HepG2 (cell line): ENCODE measurements around the gene RREB1. TPM values are rescaled to one million over a fixed set of nuclear protein-coding genes. Genes with fewer than 3 reads are reported as not detected.

Experiments
- ATAC-seq: fragments of 200-7000 bp; cut with Tn5 transposase; 3 replicates; pipeline ENCODE4 v1.9.1; 2020; ENCODE audit warnings: mild to moderate bottlenecking, moderate library complexity
- BruUV-seq: library from RNA; stranded (reverse); fragments of 400-500 nt; replicated peaks from 2 replicates; lab custom pipeline; 2021; lab: Mats Ljungman, UMichigan
- CTCF ChIA-PET: fragments of 300-600 bp; formaldehyde crosslinking; extraction: SDS; loops from one replicate; lab custom pipeline; 2021; ENCODE audit warnings: low total read pairs, inconsistent platforms, low intra/inter-chr PET ratio; lab: Yijun Ruan, JAX
- POLR2A ChIA-PET: fragments of 350-600 bp; sonication (Branson Sonifier 250); formaldehyde crosslinking; loops from one replicate; lab custom pipeline; 2020; ENCODE audit warnings: antibody characterized with exemption, inconsistent platforms; lab: Yijun Ruan, JAX
- DNase-seq: peaks from one replicate; pipeline ENCODE4 v3.0.0-alpha.2; 2015; ENCODE audit warnings: low spot score
- FAIRE-seq: peaks from 3 replicates; lab custom pipeline; 2011; peaks lifted over from hg19 to GRCh38; lab: Jason Lieb, UNC
- H2AFZ ChIP-seq: one replicate; pipeline ENCODE4 v1.6.1; 2011; ENCODE audit warnings: low read length, inconsistent platforms
- H3K27ac ChIP-seq: fragments of 300-600 bp; 3 replicates; pipeline ENCODE4 v1.8.0; 2011; ENCODE audit warnings: mixed run types, mild to moderate bottlenecking, mixed read lengths, low read length, inconsistent platforms; ENCODE audit not compliant: insufficient read depth; ENCODE audit errors: extremely low read length
- H3K27me3 ChIP-seq, 2 experiments: fragments of 200-600 bp in 1 of 2; 2 replicates in 1 of 2; 3 replicates in 1 of 2; pipeline versions ENCODE4 v1.6.0 to v1.8.0; 2011; ENCODE audit warnings: low read length in 2 of 2, mild to moderate bottlenecking in 2 of 2, moderate library complexity in 2 of 2, inconsistent platforms in 1 of 2; ENCODE audit not compliant: insufficient read depth in 2 of 2, control insufficient read depth in 1 of 2
- H3K36me3 ChIP-seq, 2 experiments: fragments of 200-600 bp in 1 of 2; replicated peaks in 1 of 2; 2 replicates in 1 of 2; 3 replicates in 1 of 2; pipeline versions ENCODE4 v1.5.1 to v1.8.0; 2011; ENCODE audit warnings: low read length in 2 of 2, inconsistent platforms in 1 of 2; ENCODE audit not compliant: insufficient read depth in 2 of 2, control insufficient read depth in 1 of 2
- H3K4me1 ChIP-seq: 2 replicates; pipeline ENCODE4 v1.5.1; 2012; ENCODE audit warnings: low read length, inconsistent platforms; ENCODE audit not compliant: insufficient read depth
- H3K4me2 ChIP-seq: 2 replicates; pipeline ENCODE4 v1.6.0; 2011; ENCODE audit warnings: low read depth, low read length, inconsistent platforms
- H3K4me3 ChIP-seq, 3 experiments: fragments of 200-600 bp in 1 of 3; sonication (generic), shearing (Covaris generic) in 1 of 3; replicated peaks in 1 of 3; 2 replicates each; pipeline ENCODE4 v1.5.1; 2011 to 2016; ENCODE audit warnings: low read length in 3 of 3, inconsistent platforms in 2 of 3, low read depth in 2 of 3, mild to moderate bottlenecking in 2 of 3, control low read depth in 1 of 3, mixed read lengths in 1 of 3; ENCODE audit not compliant: insufficient read depth in 1 of 3
- H3K79me2 ChIP-seq: one replicate; pipeline ENCODE4 v1.6.1; 2011; ENCODE audit warnings: low read length, inconsistent platforms; ENCODE audit not compliant: insufficient read depth
- H3K9ac ChIP-seq: 2 replicates; pipeline ENCODE4 v1.6.0; 2011; ENCODE audit warnings: mild to moderate bottlenecking, low read depth, low read length, inconsistent platforms; ENCODE audit not compliant: insufficient read depth
- H3K9me3 ChIP-seq: 2 replicates; pipeline ENCODE4 v1.5.1; 2012; ENCODE audit warnings: mild to moderate bottlenecking, low read length
- H4K20me1 ChIP-seq: 2 replicates; pipeline ENCODE4 v1.6.0; 2011; ENCODE audit warnings: inconsistent platforms, mild to moderate bottlenecking, low read length, moderate library complexity; ENCODE audit not compliant: insufficient read depth
- ETV5 ChIP-seq: IDR thresholded peaks from 2 replicates; pipeline ENCODE4 v1.6.1; 2018; ENCODE audit warnings: missing biosample characterization, missing genetic modification reagents, inconsistent platforms, borderline replicate concordance
- KDM5B ChIP-seq: sonication (generic); formaldehyde crosslinking; IDR thresholded peaks from 2 replicates; pipeline ENCODE4 v1.4.0; 2020; ENCODE audit warnings: missing genetic modification reagents, mild to moderate bottlenecking, borderline replicate concordance
- KMT2A ChIP-seq: sonication (generic); formaldehyde crosslinking; IDR thresholded peaks from 2 replicates; pipeline ENCODE4 v1.4.0; 2020; ENCODE audit warnings: missing genetic modification reagents
- MXD4 ChIP-seq: IDR thresholded peaks from 2 replicates; pipeline ENCODE4 v1.6.1; 2016; ENCODE audit warnings: mild to moderate bottlenecking, missing biosample characterization, missing genetic modification reagents
- RBM22 ChIP-seq: fragments of 200-400 bp; formaldehyde crosslinking; optimal IDR thresholded peaks from 2 replicates; pipeline ENCODE3; 2017; ENCODE audit warnings: mild to moderate bottlenecking, low read length, moderate library complexity
- RFXAP ChIP-seq: sonication (generic); formaldehyde crosslinking; IDR thresholded peaks from 2 replicates; pipeline ENCODE4 v1.4.0; 2020; ENCODE audit warnings: missing genetic modification reagents, borderline replicate concordance
- SOX13 ChIP-seq, 3 experiments: fragments of 450-650 bp in 1 of 3; sonication (generic) in 1 of 3; formaldehyde crosslinking in 1 of 3; IDR thresholded peaks in 2 of 3; conservative IDR thresholded peaks in 1 of 3; 2 replicates each; pipeline versions ENCODE4 v1.5.0 to v1.6.1; 2016 to 2020; ENCODE audit warnings: antibody characterized with exemption in 1 of 3, mild to moderate bottlenecking in 1 of 3, missing compliant biosample characterization in 1 of 3, missing genetic modification reagents in 1 of 3, moderate library complexity in 1 of 3
- TEAD3 ChIP-seq: optimal IDR thresholded peaks from 2 replicates; pipeline ENCODE3; 2016; ENCODE audit warnings: borderline replicate concordance
- ZNF709 ChIP-seq: sonication (generic); formaldehyde crosslinking; IDR thresholded peaks from 2 replicates; pipeline ENCODE4 v1.5.0; 2020; ENCODE audit warnings: mild to moderate bottlenecking, missing genetic modification reagents
- ZNF781 ChIP-seq: sonication (generic); formaldehyde crosslinking; IDR thresholded peaks from 2 replicates; pipeline ENCODE4 v1.5.1; 2020; ENCODE audit warnings: borderline replicate concordance, mild to moderate bottlenecking, missing genetic modification reagents; ENCODE audit errors: not compliant biosample characterization
- ZNF782 ChIP-seq: sonication (generic); formaldehyde crosslinking; IDR thresholded peaks from 2 replicates; pipeline ENCODE4 v1.4.0; 2020; ENCODE audit warnings: missing genetic modification reagents, mild to moderate bottlenecking, borderline replicate concordance
- WGBS: methylation state at CpG from one replicate; pipeline ENCODE4 v1.1.6; 2017; ENCODE audit warnings: low lambda C conversion rate; 5-methylcytosine and 5-hydroxymethylcytosine counted together
- in situ Hi-C: cut with HindIII; loops from 2 replicates; pipeline ENCODE4 v1.10.0; 2017; ENCODE audit warnings: low pct_unique_long_range_greater_than_20kb; ENCODE audit not compliant: extremely low pct_ligation_motif_present
- intact Hi-C: fragments of 100-400 bp; cut with micrococcal nuclease; formaldehyde crosslinking; loops from one replicate; pipeline ENCODE4 v1.10.0; 2022; ENCODE audit not compliant: unreplicated experiment
- polyA plus RNA-seq, 8 experiments: library from polyadenylated mRNA; depleted of rRNA in 3 of 8; stranded (reverse) in 7 of 8; unstranded in 1 of 8; fragments of >200 nt; fragmentation: Illumina TruSeq in 4 of 8; extraction: Trizol in 4 of 8; gene quantifications; 2 replicates each; pipeline versions ENCODE4 v1.2.1 to v1.2.3, GENCODE V29; 2011 to 2016; ENCODE audit warnings: low read depth in 4 of 8, missing spikeins in 1 of 8, mixed read lengths in 1 of 8; ENCODE audit not compliant: insufficient read depth in 1 of 8
- total RNA-seq, 5 experiments: library from RNA; depleted of rRNA; stranded (reverse); fragments of >200 nt; fragmentation: Illumina TruSeq; extraction: Trizol; gene quantifications; 2 replicates each; pipeline ENCODE4 v1.2.3, GENCODE V29; 2016; ENCODE audit warnings: low read depth in 1 of 5
- TF ChIP-seq, protein P1 (sequence below): sonication (generic); formaldehyde crosslinking; IDR thresholded peaks from 2 replicates; pipeline ENCODE4 v1.4.0; 2020; ENCODE audit warnings: missing genetic modification reagents, mild to moderate bottlenecking, borderline replicate concordance
- TF ChIP-seq, protein P2 (sequence below): IDR thresholded peaks from 2 replicates; pipeline ENCODE4 v1.4.0; 2020; ENCODE audit warnings: mild to moderate bottlenecking, missing genetic modification reagents

The RREB1 gene
- total and polyA plus RNA-seq, 2 of the 13 experiments (the other 11 are each of a cell fraction or from before 2014, with no cell fraction given): 6.1 to 23.2 TPM

DNA sequence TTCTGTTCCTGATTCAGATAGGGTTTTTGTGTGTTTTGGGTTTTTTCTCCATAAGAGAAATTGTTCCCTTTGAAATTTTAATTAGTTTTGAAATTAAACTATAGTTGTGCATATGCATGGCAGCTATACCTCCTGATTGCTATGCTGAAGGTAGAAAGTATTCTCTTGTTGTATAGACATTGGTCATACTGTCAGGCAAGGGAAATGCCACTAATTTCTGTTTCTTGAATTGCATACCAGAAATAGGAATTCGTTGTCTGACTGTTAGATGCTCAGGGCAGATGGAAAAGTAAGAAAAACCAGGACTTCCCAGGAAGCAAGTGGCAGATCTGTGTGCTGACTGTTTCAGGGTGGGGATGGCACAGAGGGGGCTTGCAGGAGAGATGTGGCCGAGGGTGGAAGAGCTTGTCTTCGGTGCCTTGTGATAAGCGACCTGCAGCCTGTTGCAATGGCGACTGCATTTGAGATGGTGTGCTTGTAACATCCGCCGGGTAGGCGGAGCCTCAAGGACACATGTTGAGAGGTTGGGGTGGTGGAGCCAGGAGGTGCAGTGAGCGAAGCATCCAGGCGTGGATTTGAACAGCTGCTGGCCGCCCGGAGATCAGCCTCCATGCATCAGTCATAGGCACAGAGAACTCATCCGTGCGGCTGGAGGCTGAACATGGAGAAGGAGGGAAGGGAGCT lies 42.8 kb downstream of the RREB1 start (continued):
- TF ChIP-seq ZNF781 (CRISPR knock-in tag) (no peak), RFXAP (CRISPR knock-in tag) (no peak), MXD4 (CRISPR knock-in tag) (no peak), RBM22 (peak; percentile 58), KDM5B (CRISPR knock-in tag) (no peak)
- TF ChIP-seq, protein P1, sequence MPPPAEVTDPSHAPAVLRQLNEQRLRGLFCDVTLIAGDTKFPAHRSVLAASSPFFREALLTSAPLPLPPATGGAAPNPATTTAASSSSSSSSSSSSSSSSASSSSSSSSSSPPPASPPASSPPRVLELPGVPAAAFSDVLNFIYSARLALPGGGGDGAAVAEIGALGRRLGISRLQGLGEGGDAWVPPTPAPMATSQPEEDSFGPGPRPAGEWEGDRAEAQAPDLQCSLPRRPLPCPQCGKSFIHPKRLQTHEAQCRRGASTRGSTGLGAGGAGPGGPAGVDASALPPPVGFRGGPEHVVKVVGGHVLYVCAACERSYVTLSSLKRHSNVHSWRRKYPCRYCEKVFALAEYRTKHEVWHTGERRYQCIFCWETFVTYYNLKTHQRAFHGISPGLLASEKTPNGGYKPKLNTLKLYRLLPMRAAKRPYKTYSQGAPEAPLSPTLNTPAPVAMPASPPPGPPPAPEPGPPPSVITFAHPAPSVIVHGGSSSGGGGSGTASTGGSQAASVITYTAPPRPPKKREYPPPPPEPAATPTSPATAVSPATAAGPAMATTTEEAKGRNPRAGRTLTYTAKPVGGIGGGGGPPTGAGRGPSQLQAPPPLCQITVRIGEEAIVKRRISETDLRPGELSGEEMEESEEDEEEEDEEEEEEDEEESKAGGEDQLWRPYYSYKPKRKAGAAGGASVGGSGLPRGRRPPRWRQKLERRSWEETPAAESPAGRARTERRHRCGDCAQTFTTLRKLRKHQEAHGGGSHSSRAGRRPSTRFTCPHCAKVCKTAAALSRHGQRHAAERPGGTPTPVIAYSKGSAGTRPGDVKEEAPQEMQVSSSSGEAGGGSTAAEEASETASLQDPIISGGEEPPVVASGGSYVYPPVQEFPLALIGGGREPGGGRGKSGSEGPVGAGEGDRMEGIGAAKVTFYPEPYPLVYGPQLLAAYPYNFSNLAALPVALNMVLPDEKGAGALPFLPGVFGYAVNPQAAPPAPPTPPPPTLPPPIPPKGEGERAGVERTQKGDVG (CRISPR knock-in tag): 0 out of 2 replicates have a peak, but pooled peaks have one; percentile 9

DNA sequence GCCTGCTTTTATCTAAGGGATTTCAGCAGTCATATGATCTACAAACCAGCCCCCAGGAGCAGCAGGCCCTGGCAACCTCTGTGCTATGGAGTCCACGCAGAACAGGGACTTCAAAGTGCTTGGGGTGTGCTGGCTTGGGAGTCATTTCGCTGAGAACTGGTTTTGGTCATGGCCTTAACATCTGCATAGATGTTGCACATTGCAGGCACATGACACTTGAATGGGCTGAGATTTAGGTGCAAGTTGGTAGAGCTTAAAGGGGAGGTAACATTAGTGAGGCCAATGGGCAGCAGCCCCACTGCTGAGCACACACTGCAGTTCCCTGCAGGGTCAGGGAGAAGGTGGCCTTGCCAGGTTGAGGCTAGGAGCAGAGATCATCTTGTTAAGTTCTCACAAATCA lies 43.6 kb downstream of the RREB1 start:
- peaks cover 25% of the 10 kb centered on the region for H4K20me1 ChIP-seq
- H2AFZ ChIP-seq: no peak overlapping the region
- no peaks in the 10 kb centered on the region for H3K9me3 ChIP-seq
- ChIA-PET CTCF (no interaction called here), POLR2A (interaction anchor here (1.3 to 2.0 kb wide), 2 partner anchors 8 to 9 kb away, joined by 3 to 5 read pairs; no protein-coding TSS in a partner anchor)
- intact Hi-C loops (loop anchor here (1.0 kb wide), 1 partner anchor 9 kb away; no protein-coding TSS in a partner anchor), in situ Hi-C loops (no loop called here)
- ATAC-seq (peak; percentile 76), DNase-seq (peak; percentile 39), FAIRE-seq (peak; percentile 18)
- peak overlapping the region; percentile 9; the same call in 1 of the 2 replicates for H3K4me2 ChIP-seq
- peaks cover 100% of the 10 kb centered on the region for H3K79me2 ChIP-seq
- H3K4me1 ChIP-seq: peaks cover 98% of the 10 kb centered on the region
- 77% methylated on average over 2 of the region's 2 CpGs for WGBS
- no peak overlapping the region for H3K9ac ChIP-seq
- no peaks in the 10 kb centered on the region for H3K27me3 ChIP-seq
- peak overlapping the region; percentile 31 for H3K27ac ChIP-seq
- H3K36me3 ChIP-seq: peaks cover 3% of the 10 kb centered on the region in 2 experiments; a peak in 4 of 5 replicates
- no peak overlapping the region for H3K4me3 ChIP-seq
- no TSS peak for BruUV-seq
- TF ChIP-seq KMT2A (CRISPR knock-in tag) (0 out of 2 replicates have a peak, but pooled peaks have one; percentile 31), TEAD3 (peak; percentile 34), ZNF709 (CRISPR knock-in tag) (no peak), SOX13 (IDR thresholded peaks at IDR 0.05) (no peak), SOX13 (CRISPR knock-in tag; conservative IDR thresholded peaks at IDR 0.05 in 1 of 2, IDR thresholded peaks at IDR 0.05 in 1 of 2) (peak in 1 of 2 experiments; percentile 37; a peak in 1 of 4 replicates), ETV5 (CRISPR knock-in tag) (0 out of 2 replicates have a peak, but pooled peaks have one; percentile 18), ZNF782 (CRISPR knock-in tag) (no peak)
- TF ChIP-seq, protein P2, sequence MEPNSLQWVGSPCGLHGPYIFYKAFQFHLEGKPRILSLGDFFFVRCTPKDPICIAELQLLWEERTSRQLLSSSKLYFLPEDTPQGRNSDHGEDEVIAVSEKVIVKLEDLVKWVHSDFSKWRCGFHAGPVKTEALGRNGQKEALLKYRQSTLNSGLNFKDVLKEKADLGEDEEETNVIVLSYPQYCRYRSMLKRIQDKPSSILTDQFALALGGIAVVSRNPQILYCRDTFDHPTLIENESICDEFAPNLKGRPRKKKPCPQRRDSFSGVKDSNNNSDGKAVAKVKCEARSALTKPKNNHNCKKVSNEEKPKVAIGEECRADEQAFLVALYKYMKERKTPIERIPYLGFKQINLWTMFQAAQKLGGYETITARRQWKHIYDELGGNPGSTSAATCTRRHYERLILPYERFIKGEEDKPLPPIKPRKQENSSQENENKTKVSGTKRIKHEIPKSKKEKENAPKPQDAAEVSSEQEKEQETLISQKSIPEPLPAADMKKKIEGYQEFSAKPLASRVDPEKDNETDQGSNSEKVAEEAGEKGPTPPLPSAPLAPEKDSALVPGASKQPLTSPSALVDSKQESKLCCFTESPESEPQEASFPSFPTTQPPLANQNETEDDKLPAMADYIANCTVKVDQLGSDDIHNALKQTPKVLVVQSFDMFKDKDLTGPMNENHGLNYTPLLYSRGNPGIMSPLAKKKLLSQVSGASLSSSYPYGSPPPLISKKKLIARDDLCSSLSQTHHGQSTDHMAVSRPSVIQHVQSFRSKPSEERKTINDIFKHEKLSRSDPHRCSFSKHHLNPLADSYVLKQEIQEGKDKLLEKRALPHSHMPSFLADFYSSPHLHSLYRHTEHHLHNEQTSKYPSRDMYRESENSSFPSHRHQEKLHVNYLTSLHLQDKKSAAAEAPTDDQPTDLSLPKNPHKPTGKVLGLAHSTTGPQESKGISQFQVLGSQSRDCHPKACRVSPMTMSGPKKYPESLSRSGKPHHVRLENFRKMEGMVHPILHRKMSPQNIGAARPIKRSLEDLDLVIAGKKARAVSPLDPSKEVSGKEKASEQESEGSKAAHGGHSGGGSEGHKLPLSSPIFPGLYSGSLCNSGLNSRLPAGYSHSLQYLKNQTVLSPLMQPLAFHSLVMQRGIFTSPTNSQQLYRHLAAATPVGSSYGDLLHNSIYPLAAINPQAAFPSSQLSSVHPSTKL (CRISPR knock-in tag): 0 out of 2 replicates have a peak, but pooled peaks have one; percentile 12
